HG03066 (cell line): Measurements from ENCODE around the gene CRYGS.
"Not testable (repeated sequence)": the region's sequence is repeated elsewhere in the genome, so short reads cannot be mapped to it uniquely, and the experiment has no call there.

Source experiments
- ATAC-seq: cut with Tn5 transposase; IDR thresholded peaks from one replicate; pipeline ENCODE4 v1.9.1; 2021; ENCODE audit warnings: low read depth; ENCODE audit not compliant: unreplicated experiment

CRYGS gene

GRCh38 chr3:186498022-186498421 is 46.2 kb downstream of the CRYGS start:
- ATAC-seq = not testable (repeated sequence)

DNA sequence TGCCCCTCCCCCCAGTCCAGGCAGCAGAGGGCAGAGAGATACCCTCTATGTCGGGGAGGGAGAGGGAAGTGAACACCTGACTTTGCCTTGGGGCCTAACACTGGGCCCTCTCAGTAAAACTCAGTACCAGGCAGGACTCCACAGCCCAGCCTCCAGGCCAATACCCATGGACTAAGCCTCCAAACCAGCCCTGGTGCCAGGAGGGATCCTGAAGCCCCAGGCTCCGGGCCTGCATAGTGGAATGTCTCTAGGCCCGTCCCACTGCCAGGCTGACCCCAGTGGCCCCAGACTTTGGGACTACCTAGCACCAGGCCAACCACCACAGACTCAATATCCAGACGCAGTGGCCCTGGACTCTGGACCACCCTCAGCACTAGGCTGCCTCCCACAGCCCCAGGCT is 46.6 kb downstream of the CRYGS start:
- no peak for ATAC-seq

DNA sequence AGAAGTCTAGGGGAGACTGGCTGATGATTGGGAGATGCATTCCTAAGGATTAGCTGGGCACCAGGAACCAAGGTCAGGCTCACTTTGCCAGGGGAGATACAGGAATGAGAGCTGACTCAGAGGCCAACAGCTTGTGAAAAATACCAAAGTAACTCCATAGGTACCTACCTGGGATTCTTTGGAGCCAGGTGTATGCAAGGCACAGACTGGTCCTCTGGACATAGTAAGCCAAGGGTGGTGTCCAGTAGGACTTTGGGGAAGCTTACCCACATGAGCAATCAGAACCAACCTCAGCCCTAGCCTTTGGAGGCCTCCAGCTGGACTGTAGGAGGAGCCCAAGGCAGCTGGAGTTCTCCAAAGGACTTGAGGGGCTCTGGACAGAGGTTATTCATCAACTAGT is 47.5 kb downstream of the CRYGS start:
- ATAC-seq = no peak

GRCh38 chr3:186496016-186496415 is 48.2 kb downstream of the CRYGS start:
- ATAC-seq = no peak

DNA sequence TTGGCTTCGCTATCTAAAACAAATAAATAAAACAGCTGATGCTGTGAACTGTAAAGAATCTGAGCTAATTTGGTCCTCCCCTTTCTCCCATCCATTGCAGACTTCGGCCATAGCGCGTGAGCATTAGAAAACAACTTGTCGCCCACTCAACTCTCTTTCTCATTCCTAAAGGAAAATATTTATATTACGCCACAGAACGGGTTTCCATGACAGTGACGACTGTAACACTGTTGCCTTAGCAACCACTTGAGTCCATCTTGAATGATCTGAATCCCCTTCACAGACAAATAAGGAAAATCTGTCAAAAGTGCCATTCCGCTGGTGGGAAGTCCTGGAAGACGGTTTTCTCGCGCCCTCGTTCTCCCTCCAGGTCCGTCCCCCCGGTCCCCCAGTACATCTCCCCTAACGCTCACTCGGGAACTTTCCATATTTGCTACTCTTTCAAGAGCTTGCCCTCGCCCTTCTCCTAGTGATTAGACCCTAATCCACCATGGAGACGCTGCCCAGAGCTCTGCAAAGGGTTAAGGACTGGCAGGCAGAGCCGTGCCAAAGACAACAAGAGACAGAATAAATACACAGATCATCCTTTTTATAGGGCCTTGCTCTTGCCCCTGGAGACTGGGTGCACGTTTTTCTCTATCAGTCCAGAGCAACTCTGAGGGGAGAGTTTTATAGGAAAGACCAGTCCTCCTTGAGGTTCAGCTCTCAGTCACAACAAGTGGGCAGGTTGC is 50.5 kb downstream of the CRYGS start:
- no peak for ATAC-seq

DNA sequence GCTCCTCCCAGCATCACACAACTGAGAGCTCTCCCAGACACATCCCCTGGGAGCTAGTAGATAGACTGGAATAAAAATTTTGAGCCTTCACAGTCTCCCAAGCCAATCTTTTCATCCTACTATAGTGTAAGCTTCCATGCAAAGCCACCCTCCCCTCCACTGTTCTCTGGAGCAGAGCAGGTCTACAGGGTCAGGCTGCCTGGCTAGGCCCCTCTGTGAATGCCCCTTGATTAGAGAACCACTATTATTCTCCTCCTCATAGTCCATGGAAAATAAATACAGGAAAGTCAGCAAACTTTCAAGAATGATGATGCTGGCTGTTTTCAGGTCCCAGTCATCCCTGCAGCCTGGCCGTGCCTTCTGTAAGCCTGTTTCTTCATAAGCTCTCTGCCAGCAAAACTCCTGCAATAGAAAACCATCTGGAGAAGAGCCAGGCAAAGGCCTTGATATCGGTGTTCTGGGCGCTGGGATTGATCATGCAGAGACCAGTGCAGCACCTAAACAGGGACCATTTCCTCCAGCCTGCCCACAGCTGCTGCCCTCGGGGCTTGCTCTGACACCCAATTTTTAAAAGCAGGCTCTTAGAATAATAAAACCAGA is 51.7 kb downstream of the CRYGS start:
- no peak for ATAC-seq

DNA sequence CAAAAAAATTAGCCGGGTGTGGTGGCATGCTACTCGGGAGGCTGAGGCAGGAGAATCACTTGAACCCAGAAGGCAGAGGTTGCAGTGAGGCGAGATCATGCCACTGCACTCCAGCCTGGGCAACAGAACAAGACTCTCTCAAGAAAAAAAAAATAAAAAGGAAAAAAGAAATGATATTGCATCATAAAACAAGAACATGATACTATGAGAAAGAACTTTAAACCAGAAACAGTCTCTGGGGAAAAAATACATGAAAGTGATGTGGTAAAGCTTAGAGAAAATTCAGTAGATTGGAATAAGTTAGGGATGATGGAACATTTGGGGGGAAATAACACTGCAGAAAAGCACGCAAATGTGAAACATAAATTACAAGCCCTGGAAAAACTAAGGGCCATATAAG is 54.7 kb downstream of the CRYGS start:
- ATAC-seq = no peak
